Measurements from ENCODE around the gene IL17RD. TPM values are rescaled to one million over a fixed set of nuclear protein-coding genes. Genes with fewer than 3 reads are reported as not detected.

The IL17RD gene
- total and polyA plus RNA-seq, 2 donors (not counting 1 experiment from before 2014, with no cell fraction given): 0.05 TPM; not detected in 1

- Histone ChIP-seq H3K9me3 (ENCODE audit: control extremely low read depth in 1 of 3, control insufficient read depth in 2 of 3, insufficient read depth in 1 of 3, low read length in 2 of 3) (peaks cover 0 to 10% (median 0%) of the 10 kb centered on the region in 3 donors), H3K4me3 (ENCODE audit: control extremely low read depth in 1 of 5, extremely low read depth in 1 of 5, insufficient read depth in 1 of 5, low read depth in 2 of 5, low read length in 4 of 5) (no peak overlapping the region), H3K4me2 (replicated peaks; ENCODE audit: low read depth, low read length, poor library complexity, severe bottlenecking) (no peak overlapping the region), H3K27ac (ENCODE audit: low read length in 2 of 2) (no peak overlapping the region), H3K4me1 (ENCODE audit: control insufficient read depth in 2 of 2, insufficient read depth in 2 of 2, low read length in 2 of 2) (peaks cover 3 to 5% of the 10 kb centered on the region in 2 donors), H3K9ac (ENCODE audit: low read length) (no peak overlapping the region), H2AFZ (ENCODE audit: insufficient read depth, low read depth, low read length, poor library complexity, severe bottlenecking) (no peak overlapping the region), H3K79me2 (ENCODE audit: control insufficient read depth, insufficient read depth, low read length) (no peaks in the 10 kb centered on the region), H4K20me1 (ENCODE audit: control insufficient read depth, insufficient read depth, low read length, poor library complexity, severe bottlenecking) (no peaks in the 10 kb centered on the region), H3K36me3 (replicated peaks in 1 of 2; ENCODE audit: control extremely low read depth in 1 of 2, control insufficient read depth in 1 of 2, extremely low read depth in 1 of 2, insufficient read depth in 2 of 2, low read length in 1 of 2) (no peaks in the 10 kb centered on the region), H3K27me3 (replicated peaks in 1 of 4; ENCODE audit: control extremely low read depth in 1 of 4, control insufficient read depth in 3 of 4, insufficient read depth in 4 of 4, low read length in 3 of 4) (peaks cover 0 to 43% (median 27%) of the 10 kb centered on the region in 4 experiments)
- WGBS (ENCODE audit: insufficient coverage): 35% methylated on average over 8 of the region's 9 CpGs
- no peak overlapping the region for H3K4me3 Mint-ChIP-seq
- no peaks in the 10 kb centered on the region for H3K9me3 Mint-ChIP-seq (ENCODE audit: insufficient read depth)
- CTCF ChIA-PET: no interaction called here
- ATAC-seq (ENCODE audit: low read depth) (no peak), DNase-seq (no peak)
- POLR2A ChIA-PET: no interaction called here
- no peak overlapping the region for H3K27ac Mint-ChIP-seq
- H3K4me1 Mint-ChIP-seq: peaks cover 2% of the 10 kb centered on the region
- H3K27me3 Mint-ChIP-seq: peaks cover 46% of the 10 kb centered on the region
- intact Hi-C loops (cut with micrococcal nuclease): loop anchor here (10.0 kb wide), 1 partner anchor 377 kb away; the partner anchor contains the start of gene TASOR
- TF ChIP-seq EZH2 (IDR thresholded peaks at IDR 0.05; ENCODE audit: borderline replicate concordance, insufficient read depth, low read depth, low read length, poor library complexity, severe bottlenecking) (no peak), CTCF (IDR thresholded peaks at IDR 0.05) (no peak)
Observed at GRCh38 chr3:57062101-57062631, 103.0 kb downstream of the IL17RD start.

- Histone ChIP-seq H3K4me2 (replicated peaks; ENCODE audit: low read depth, low read length, poor library complexity, severe bottlenecking) (no peak overlapping the region), H3K79me2 (ENCODE audit: control insufficient read depth, insufficient read depth, low read length) (no peaks in the 10 kb centered on the region), H2AFZ (ENCODE audit: insufficient read depth, low read depth, low read length, poor library complexity, severe bottlenecking) (no peak overlapping the region), H3K27me3 (replicated peaks in 1 of 4; ENCODE audit: control extremely low read depth in 1 of 4, control insufficient read depth in 3 of 4, insufficient read depth in 4 of 4, low read length in 3 of 4) (peaks cover 0 to 43% (median 26%) of the 10 kb centered on the region in 4 experiments), H3K9me3 (ENCODE audit: control extremely low read depth in 1 of 3, control insufficient read depth in 2 of 3, insufficient read depth in 1 of 3, low read length in 2 of 3) (peaks cover 0 to 10% (median 0%) of the 10 kb centered on the region in 3 donors), H3K4me1 (ENCODE audit: control insufficient read depth in 2 of 2, insufficient read depth in 2 of 2, low read length in 2 of 2) (peaks cover 3 to 5% of the 10 kb centered on the region in 2 donors), H3K36me3 (replicated peaks in 1 of 2; ENCODE audit: control extremely low read depth in 1 of 2, control insufficient read depth in 1 of 2, extremely low read depth in 1 of 2, insufficient read depth in 2 of 2, low read length in 1 of 2) (no peaks in the 10 kb centered on the region), H3K9ac (ENCODE audit: low read length) (no peak overlapping the region), H4K20me1 (ENCODE audit: control insufficient read depth, insufficient read depth, low read length, poor library complexity, severe bottlenecking) (no peaks in the 10 kb centered on the region), H3K4me3 (ENCODE audit: control extremely low read depth in 1 of 5, extremely low read depth in 1 of 5, insufficient read depth in 1 of 5, low read depth in 2 of 5, low read length in 4 of 5) (no peak overlapping the region), H3K27ac (ENCODE audit: low read length in 2 of 2) (no peak overlapping the region)
- intact Hi-C loops (cut with micrococcal nuclease): loop anchor here (10.0 kb wide), 1 partner anchor 377 kb away; the partner anchor contains the start of gene TASOR
- Mint-ChIP-seq H3K27me3 (peaks cover 50% of the 10 kb centered on the region), H3K9me3 (ENCODE audit: insufficient read depth) (no peaks in the 10 kb centered on the region), H3K27ac (no peak overlapping the region), H3K4me1 (peaks cover 2% of the 10 kb centered on the region), H3K4me3 (no peak overlapping the region)
- ChIA-PET POLR2A (no interaction called here), CTCF (no interaction called here)
- TF ChIP-seq CTCF (IDR thresholded peaks at IDR 0.05) (no peak), EZH2 (IDR thresholded peaks at IDR 0.05; ENCODE audit: borderline replicate concordance, insufficient read depth, low read depth, low read length, poor library complexity, severe bottlenecking) (no peak)
- ATAC-seq (ENCODE audit: low read depth) (no peak), DNase-seq (no peak)
- WGBS (ENCODE audit: insufficient coverage): 100% methylated on average over 2 of the region's 3 CpGs
Observed at GRCh38 chr3:57061556-57061955, 103.6 kb downstream of the IL17RD start.

Measured in B cell (primary cell).